IPS-18c (cell line): ENCODE data around the gene CCDC154.

Experiments
- H3K4me3 ChIP-seq: 2 replicates; pipeline ENCODE4 v1.7.0; 2013; ENCODE audit warnings: low read depth, mild to moderate bottlenecking, low read length, moderate library complexity; ENCODE audit not compliant: insufficient read depth
- H3K9me3 ChIP-seq: one replicate; pipeline ENCODE4 v1.6.1; 2013; ENCODE audit warnings: mild to moderate bottlenecking, low read length, moderate library complexity; ENCODE audit not compliant: control insufficient read depth, insufficient read depth

The CCDC154 gene

DNA sequence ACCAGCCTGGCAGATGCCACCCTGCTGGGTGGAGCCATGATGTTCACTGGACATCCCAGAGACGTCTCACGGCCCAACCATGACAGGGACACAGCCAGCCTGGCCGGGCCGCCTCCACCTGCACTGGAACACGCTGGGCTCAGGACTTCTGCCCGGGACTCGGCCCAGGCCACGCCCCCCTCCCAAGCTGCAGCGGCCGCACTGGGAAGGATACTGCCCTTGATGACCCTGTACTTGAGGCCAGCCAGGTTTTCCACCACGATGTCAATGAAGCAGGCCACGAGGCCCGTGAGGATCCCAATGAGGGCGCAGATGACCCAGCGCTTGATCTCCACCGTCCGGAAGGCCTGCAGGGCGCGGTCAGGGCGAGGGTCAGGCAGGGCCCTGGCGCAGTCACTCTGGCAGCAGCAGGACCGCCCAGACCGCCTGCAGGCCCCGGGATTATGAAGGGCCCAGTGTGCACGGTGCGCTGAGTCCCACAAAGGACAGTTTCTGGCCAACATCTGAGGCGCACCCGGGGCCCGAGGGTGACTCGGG lies 16.3 kb upstream of the CCDC154 start:
- H3K4me3 ChIP-seq: no peak overlapping the region

GRCh38 chr16:1459967-1460366 lies 15.6 kb upstream of the CCDC154 start:
- no peaks in the 10 kb centered on the region for H3K9me3 ChIP-seq
- H3K4me3 ChIP-seq: no peak overlapping the region

More for the DNA sequence above, 16.3 kb upstream of the CCDC154 start:
- no peaks in the 10 kb centered on the region for H3K9me3 ChIP-seq

DNA sequence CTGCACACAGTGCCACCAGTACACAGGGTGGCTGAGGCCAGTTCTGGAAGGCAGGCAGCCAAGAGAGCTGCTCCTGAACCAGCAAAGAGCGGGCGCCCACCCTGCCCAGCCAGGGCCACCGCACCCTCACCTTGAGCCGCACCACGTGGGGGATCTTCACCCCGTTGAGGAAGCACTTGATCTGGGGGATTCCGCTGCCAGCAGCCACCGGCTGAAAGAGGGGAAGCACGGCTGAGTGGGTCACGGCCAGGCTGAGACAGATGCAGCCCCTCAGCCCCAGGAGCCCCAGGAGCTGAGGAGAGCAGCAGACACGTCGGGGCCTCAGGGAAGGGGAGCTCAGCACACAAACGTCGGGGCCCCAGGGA lies 14.6 kb upstream of the CCDC154 start:
- Histone ChIP-seq H3K4me3 (no peak overlapping the region), H3K9me3 (no peaks in the 10 kb centered on the region)

DNA sequence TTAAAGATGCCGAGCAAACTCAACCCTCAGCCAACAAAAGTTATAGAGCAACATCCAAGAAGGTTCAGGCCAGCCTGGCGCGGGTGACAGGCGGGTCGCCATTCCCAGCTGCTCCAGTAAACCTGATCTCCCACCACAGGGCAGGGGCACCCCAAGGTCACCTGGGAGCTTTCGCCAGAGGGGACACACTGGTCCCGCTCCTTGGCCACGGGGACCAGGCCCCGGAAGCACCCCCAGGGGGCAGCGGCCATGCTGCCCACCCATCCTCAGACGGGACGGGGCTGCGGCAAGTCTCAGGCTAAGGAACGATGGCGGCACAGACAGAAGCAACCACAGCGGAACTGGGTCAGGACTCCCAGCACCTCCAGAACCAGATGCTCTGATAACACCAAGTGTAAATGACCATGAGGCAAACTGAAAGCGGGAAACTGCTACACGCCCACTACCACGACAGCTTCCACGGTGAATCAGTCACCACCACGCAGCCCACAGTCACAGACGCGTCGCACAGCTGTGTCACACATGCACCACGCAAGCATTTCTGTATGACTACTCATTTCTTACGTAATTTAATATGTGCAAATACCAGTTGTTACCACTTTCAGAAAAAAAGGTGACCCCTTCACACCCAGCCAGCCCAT lies 14.1 kb upstream of the CCDC154 start:
- H3K9me3 ChIP-seq: no peaks in the 10 kb centered on the region
- H3K4me3 ChIP-seq: no peak overlapping the region

DNA sequence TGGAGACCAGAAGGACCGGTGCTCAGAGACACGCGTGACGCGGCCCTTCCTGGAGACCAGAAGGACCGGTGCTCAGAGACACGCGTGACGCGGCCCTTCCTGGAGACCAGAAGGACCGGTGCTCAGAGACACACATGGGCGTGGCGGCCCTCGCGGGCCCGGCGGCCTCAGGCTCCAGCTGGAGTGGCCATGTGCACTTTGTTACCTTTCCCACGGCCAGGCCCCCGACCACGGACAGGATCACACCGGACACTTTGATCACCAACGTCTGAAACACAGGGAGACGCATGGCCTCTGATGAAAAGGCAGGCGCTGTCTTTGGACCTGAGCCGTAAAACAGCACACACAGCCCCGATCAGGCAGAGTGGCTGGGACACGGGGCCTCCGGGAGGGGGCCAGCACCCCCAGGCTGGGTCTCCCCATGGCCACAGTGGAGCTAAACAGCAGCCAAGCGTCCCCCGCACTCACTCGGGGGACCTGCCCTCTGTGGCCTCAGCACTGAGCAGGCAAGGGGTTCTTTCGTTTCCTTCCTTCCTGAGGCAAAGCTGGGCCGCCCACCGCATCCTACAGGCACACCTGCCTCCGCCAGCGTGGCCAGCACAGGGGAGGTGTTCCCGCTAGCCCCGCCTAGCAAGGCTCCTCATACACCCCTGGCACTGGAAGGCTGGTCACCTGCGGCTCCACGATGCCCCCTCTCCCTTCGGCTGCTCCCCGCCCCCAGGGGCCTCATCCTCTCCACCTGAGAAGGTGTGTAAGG lies 13.3 kb upstream of the CCDC154 start:
- no peak overlapping the region for H3K4me3 ChIP-seq
- no peaks in the 10 kb centered on the region for H3K9me3 ChIP-seq

DNA sequence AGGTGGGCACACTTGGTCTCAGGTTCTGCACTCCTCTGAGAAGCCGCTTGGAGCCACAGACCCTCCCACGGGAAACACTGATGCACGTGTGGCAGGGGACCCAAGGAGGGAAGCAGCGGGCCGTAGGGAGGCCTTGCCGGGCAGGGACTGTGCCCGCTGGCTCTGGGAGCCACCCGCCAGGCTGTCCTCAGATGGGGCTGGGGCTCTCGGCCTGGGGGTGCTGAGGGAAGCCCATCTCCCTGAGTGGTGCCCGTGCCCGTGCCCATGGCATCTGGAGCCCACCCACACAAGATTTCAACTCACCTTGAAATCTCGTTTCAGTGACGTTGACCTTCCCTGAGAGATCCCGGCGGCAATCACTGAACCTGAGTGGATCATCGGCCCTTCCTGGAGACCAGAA lies 12.6 kb upstream of the CCDC154 start:
- Histone ChIP-seq H3K4me3 (no peak overlapping the region), H3K9me3 (no peaks in the 10 kb centered on the region)

DNA sequence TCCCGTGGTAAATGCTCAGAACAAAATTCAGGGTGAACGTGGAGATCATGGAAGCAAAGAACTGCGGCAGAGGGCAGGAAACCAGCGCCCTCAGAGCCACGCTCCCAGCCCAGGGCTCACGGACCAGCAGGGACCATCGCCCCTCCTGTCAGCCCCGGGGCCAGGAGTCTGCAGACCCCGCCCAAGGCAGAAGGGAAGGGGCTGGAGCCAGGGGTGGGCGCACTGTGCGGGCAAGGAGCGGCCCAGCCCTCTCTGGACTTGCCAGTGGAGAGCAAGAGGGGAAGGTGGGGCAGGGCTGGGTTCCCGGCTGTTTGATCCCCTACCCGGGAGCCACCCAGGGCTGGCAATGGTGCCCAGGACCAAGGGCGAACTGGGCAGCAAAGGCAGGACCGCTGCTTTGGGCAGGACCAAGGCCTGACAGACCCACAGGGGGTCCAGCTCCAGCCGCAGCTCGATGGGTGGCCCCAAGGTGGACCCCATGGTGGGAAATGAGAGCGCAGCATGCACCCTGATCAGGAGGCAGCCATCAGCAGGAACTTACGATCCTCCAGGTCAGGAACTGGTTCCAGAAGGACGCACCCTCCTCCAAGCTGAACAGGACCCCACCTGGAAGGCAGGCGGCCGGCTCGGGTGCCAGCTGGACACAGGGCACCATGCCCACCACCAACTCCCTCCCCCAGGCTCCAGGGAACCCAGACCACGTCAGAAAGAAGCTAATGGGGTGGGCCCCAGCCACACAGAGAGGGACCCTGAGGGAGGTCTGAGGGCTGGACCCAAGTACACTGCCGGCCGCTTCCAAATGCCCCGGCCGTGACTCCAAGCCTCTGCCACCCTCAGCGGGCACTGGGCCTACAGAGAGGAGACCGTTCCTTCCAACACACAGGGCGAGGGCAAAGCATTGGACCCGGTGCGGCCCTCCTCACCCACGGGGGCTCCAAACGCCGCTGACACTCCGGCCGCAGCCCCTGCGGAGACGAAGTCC lies 11.1 kb upstream of the CCDC154 start:
- Histone ChIP-seq H3K4me3 (no peak overlapping the region), H3K9me3 (no peaks in the 10 kb centered on the region)

DNA sequence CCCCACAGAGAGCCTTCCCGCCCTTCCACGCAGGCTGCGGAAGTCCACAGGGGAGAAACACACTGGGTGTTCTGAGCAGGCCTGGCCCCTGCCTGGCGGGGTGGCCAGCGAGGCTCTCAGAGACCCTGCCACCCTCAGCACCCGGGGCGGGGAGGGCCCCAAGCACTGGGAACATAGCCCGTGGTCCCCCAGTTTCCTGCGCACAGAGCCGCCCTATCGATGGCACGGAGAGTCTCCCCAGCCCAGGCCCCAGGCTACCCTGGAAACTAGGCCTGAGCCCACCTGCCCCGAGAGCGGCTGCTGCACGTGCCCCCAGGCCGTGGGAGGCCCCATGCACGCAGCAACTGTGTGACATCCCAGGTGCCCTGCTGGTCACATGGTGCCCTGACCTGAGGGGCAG lies 10.2 kb upstream of the CCDC154 start:
- Histone ChIP-seq H3K4me3 (no peak overlapping the region), H3K9me3 (no peaks in the 10 kb centered on the region)

DNA sequence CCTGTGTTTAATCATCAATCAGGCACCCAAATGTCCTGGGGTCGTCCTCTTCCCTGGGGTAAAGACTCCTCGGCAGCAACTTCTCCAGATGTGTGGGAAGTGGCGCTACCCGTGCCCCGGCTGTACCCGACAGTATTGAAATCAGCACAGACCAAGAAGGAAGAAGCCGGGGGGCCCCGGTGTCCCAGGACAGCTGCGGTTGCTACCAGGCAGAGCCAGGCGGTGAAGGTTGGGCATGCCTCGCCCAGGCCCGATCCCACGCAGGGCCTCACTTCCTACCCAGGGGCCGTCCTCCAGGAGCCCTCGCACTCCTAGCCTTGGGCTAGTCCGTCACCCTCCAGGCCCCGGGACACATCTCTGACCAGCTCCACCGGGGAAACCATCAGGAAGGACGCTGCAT lies 9.0 kb upstream of the CCDC154 start:
- no peak overlapping the region for H3K4me3 ChIP-seq
- no peaks in the 10 kb centered on the region for H3K9me3 ChIP-seq

- H3K9me3 ChIP-seq: no peaks in the 10 kb centered on the region
- no peak overlapping the region for H3K4me3 ChIP-seq
Observed at GRCh38 chr16:1452530-1452929, 8.2 kb upstream of the CCDC154 start.

GRCh38 chr16:1451702-1452392 lies 7.5 kb upstream of the CCDC154 start:
- no peak overlapping the region for H3K4me3 ChIP-seq
- H3K9me3 ChIP-seq: no peaks in the 10 kb centered on the region

DNA sequence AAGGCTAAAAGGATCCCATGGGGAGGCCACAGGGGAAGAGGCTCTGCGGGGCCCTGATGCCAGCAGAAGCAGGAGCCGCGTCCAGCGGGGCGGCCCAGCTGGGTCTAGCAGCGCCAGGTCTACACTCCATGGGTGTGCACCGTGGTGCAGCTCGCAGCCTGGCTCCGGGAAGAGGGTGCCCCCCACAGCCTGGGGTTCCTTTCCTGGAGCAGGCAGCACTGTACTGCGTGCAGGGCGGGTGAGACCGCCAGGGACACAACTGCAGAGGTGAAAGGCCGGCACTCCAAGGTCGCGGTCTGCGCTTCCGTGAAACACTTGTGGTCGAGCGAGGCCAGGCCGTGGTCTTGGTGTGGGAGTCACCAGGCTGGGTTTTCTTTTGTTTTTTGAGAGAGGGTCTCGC lies 6.5 kb upstream of the CCDC154 start:
- Histone ChIP-seq H3K9me3 (no peaks in the 10 kb centered on the region), H3K4me3 (no peak overlapping the region)

DNA sequence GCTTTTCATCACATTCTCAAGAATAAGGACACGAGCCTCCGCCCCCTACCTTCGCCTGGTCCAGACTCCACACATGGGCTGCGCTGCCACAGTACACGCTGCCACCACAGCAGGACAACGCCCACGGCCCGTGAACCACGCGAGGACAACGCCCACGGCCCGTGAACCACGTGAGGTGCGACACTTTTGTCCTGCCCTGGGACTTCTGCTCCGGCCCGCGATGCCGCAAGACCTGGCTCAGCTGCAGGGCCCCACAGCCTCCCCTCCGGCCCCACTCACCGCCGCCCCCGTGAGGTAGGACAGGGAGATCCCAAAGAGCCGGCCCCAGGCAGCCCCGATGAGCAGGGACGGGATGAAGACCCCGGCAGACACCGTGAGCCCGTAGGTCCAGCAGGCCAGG lies 5.9 kb upstream of the CCDC154 start:
- H3K4me3 ChIP-seq: no peak overlapping the region
- no peaks in the 10 kb centered on the region for H3K9me3 ChIP-seq

GRCh38 chr16:1449201-1449788 lies 4.9 kb upstream of the CCDC154 start:
- Histone ChIP-seq H3K4me3 (no peak overlapping the region), H3K9me3 (no peaks in the 10 kb centered on the region)

- Histone ChIP-seq H3K9me3 (no peaks in the 10 kb centered on the region), H3K4me3 (no peak overlapping the region)
Observed at GRCh38 chr16:1448536-1449116, 4.3 kb upstream of the CCDC154 start.

DNA sequence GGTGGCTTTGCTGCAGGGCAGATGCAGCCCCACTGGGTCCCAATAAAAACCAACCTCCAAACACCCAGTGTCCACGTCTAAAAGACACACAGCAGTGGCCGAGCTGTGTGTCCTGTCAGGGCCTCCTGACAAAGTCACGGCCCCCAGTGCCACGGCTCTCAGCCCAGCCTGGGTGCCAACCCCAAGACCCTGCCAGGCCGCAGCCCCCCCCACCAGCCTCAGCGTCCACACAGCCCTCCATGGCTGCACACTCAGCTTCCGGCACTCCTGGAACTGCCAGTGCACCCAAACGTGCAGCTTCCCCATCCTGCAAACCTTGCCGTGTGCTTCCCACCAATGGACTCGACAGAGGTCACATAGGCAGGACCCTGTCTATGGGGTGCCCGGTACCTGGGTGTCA lies 3.6 kb upstream of the CCDC154 start:
- no peak overlapping the region for H3K4me3 ChIP-seq
- no peaks in the 10 kb centered on the region for H3K9me3 ChIP-seq
